Endometrial microvascular endothelial cells (primary cell): ENCODE data around the gene XXYLT1. TPM values are rescaled to one million over a fixed set of nuclear protein-coding genes. Genes with fewer than 3 reads are reported as not detected.
"Not testable (repeated sequence)": the region's sequence is repeated elsewhere in the genome, so short reads cannot be mapped to it uniquely, and the experiment has no call there.

ENCODE experiments used
- in situ Hi-C: cut with HindIII; loops from 2 replicates; pipeline ENCODE4 v1.10.0; 2017; ENCODE audit warnings: low sequenced_read_pairs, low pct_unique_long_range_greater_than_20kb; ENCODE audit errors: inconsistent ontology term
- total RNA-seq: library from RNA; depleted of rRNA; stranded (reverse); fragments of >200 nt; gene quantifications from one replicate; pipeline ENCODE4 v1.2.3, GENCODE V29; 2015; ENCODE audit errors: inconsistent ontology term

Gene XXYLT1
- total RNA-seq, 1 donor from 2014 or later = 63.7 TPM

- in situ Hi-C loops = no loop called here
These were observed 72.3 kb downstream of the XXYLT1 start for GRCh38 chr3:195198426-195199346.

- in situ Hi-C loops = no loop called here
These were observed 73.1 kb downstream of the XXYLT1 start for GRCh38 chr3:195197765-195198425.

GRCh38 chr3:195196266-195196665, 74.7 kb downstream of the XXYLT1 start:
- in situ Hi-C loops = no loop called here

GRCh38 chr3:195195321-195196209, 75.4 kb downstream of the XXYLT1 start:
- in situ Hi-C loops = no loop called here

- in situ Hi-C loops = no loop called here
These were observed 76.3 kb downstream of the XXYLT1 start for GRCh38 chr3:195194559-195195206.

- in situ Hi-C loops = no loop called here
These were observed 79.4 kb downstream of the XXYLT1 start for GRCh38 chr3:195191580-195191979.

GRCh38 chr3:195189821-195190220, 81.1 kb downstream of the XXYLT1 start:
- in situ Hi-C loops = no loop called here

- in situ Hi-C loops = no loop called here
These were observed 82.5 kb downstream of the XXYLT1 start for GRCh38 chr3:195188426-195188927.

GRCh38 chr3:195187609-195188425, 83.1 kb downstream of the XXYLT1 start:
- in situ Hi-C loops = no loop called here

GRCh38 chr3:195186710-195187047, 84.3 kb downstream of the XXYLT1 start:
- in situ Hi-C loops = not testable (repeated sequence)

- in situ Hi-C loops = no loop called here
These were observed 84.8 kb downstream of the XXYLT1 start for GRCh38 chr3:195186041-195186709.

- in situ Hi-C loops = no loop called here
These were observed 85.4 kb downstream of the XXYLT1 start for GRCh38 chr3:195185583-195185982.

- in situ Hi-C loops = no loop called here
These were observed 86.1 kb downstream of the XXYLT1 start for GRCh38 chr3:195184716-195185421.

- in situ Hi-C loops = no loop called here
These were observed 87.7 kb downstream of the XXYLT1 start for GRCh38 chr3:195183071-195183776.

GRCh38 chr3:195182470-195182795, 88.5 kb downstream of the XXYLT1 start:
- in situ Hi-C loops = no loop called here

- in situ Hi-C loops = no loop called here
These were observed 89.1 kb downstream of the XXYLT1 start for GRCh38 chr3:195181741-195182469.
